ENCODE results near the gene FOXN3. TPM values are rescaled to one million over a fixed set of nuclear protein-coding genes. Genes with fewer than 3 reads are reported as not detected.

FOXN3 gene
- total and polyA plus RNA-seq, 10 of the 15 experiments (the other 5 are each of a cell fraction or from before 2014, with no cell fraction given): 4.5 to 68.9 (median 29.7) TPM

DNA sequence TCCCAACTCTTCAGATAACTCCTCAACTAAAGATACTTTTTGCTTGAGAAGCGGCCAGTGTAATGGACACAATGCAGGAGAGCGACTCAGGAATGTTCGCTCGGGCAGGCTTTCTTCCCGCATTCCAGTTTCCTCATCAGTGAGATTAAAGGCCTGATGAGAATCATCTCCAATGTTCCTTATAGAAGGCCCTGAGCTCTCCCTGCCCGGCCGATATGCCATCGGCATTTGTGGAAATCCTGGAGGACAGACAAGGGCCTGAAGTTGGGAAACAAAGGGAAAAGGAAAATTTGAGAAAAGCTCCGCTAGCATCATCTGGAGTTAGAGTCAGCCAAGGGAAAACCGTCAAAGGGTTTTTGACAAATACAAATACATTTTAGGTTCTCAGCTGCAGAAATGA is 38.0 kb upstream of the FOXN3 start:
- ChIA-PET RAD21 (ENCODE audit: unreplicated experiment) (no interaction called here), POLR2A (no interaction called here), SMC1A (ENCODE audit: uncharacterized antibody, unreplicated experiment) (interaction anchor here (1.0 to 1.2 kb wide), 2 partner anchors 10 to 288 kb away, joined by 3 read pairs; no protein-coding TSS in a partner anchor), CTCF (no interaction called here)
- H3K27me3 ChIP-seq (replicated peaks in 1 of 2; ENCODE audit: control insufficient read depth in 2 of 2, insufficient read depth in 2 of 2, low read length in 1 of 2): no peaks in the 10 kb centered on the region
- DNase-seq (ENCODE audit: low read depth, low spot score): no peak
- H3K79me2 ChIP-seq (ENCODE audit: control insufficient read depth, insufficient read depth, low read length): no peaks in the 10 kb centered on the region
- in situ Hi-C loops (cut with MboI) (no loop called here), intact Hi-C loops (cut with micrococcal nuclease; ENCODE audit: unreplicated experiment) (no loop called here)
- no peaks in the 10 kb centered on the region for H3K36me3 ChIP-seq (ENCODE audit: control insufficient read depth in 2 of 2, insufficient read depth in 2 of 2, low read length in 1 of 2)
- no peak overlapping the region for H3K27ac ChIP-seq (ENCODE audit: control insufficient read depth, insufficient read depth)
- H2AFZ ChIP-seq (ENCODE audit: control insufficient read depth, low read depth, low read length): no peak overlapping the region
- peaks cover 5% of the 10 kb centered on the region; the same call in 1 of the 2 replicates for H3K4me1 ChIP-seq (ENCODE audit: control insufficient read depth, insufficient read depth, low read length)
- no peak overlapping the region for H3K4me3 ChIP-seq
- no peak for ATAC-seq
- no peak for TF ChIP-seq CBFB (IDR thresholded peaks at IDR 0.05; ENCODE audit: low read depth)
- TF ChIP-seq EGR1 (IDR thresholded peaks at IDR 0.05; ENCODE audit: borderline replicate concordance in 1 of 2, low read depth in 2 of 2, low read length in 2 of 2): no peak
- TF ChIP-seq, protein P1, sequence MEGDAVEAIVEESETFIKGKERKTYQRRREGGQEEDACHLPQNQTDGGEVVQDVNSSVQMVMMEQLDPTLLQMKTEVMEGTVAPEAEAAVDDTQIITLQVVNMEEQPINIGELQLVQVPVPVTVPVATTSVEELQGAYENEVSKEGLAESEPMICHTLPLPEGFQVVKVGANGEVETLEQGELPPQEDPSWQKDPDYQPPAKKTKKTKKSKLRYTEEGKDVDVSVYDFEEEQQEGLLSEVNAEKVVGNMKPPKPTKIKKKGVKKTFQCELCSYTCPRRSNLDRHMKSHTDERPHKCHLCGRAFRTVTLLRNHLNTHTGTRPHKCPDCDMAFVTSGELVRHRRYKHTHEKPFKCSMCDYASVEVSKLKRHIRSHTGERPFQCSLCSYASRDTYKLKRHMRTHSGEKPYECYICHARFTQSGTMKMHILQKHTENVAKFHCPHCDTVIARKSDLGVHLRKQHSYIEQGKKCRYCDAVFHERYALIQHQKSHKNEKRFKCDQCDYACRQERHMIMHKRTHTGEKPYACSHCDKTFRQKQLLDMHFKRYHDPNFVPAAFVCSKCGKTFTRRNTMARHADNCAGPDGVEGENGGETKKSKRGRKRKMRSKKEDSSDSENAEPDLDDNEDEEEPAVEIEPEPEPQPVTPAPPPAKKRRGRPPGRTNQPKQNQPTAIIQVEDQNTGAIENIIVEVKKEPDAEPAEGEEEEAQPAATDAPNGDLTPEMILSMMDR (IDR thresholded peaks at IDR 0.05 in 2 of 3, conservative IDR thresholded peaks at IDR 0.05 in 1 of 3; ENCODE audit: control insufficient read depth in 2 of 3, extremely low read depth in 1 of 3, insufficient read depth in 1 of 3, low read depth in 3 of 3, low read length in 3 of 3): no peak
- no peak for TF ChIP-seq RAD21 (IDR thresholded peaks at IDR 0.05; ENCODE audit: insufficient read depth, low read depth, low read length)
- TF ChIP-seq SP1 (IDR thresholded peaks at IDR 0.05; ENCODE audit: low read depth, low read length): no peak
- TF ChIP-seq, protein P2, sequence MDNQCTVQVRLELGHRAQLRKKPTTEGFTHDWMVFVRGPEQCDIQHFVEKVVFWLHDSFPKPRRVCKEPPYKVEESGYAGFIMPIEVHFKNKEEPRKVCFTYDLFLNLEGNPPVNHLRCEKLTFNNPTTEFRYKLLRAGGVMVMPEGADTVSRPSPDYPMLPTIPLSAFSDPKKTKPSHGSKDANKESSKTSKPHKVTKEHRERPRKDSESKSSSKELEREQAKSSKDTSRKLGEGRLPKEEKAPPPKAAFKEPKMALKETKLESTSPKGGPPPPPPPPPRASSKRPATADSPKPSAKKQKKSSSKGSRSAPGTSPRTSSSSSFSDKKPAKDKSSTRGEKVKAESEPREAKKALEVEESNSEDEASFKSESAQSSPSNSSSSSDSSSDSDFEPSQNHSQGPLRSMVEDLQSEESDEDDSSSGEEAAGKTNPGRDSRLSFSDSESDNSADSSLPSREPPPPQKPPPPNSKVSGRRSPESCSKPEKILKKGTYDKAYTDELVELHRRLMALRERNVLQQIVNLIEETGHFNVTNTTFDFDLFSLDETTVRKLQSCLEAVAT (IDR thresholded peaks at IDR 0.05): no peak
- no peak for TF ChIP-seq SRF (IDR thresholded peaks at IDR 0.05; ENCODE audit: low read depth in 2 of 2, low read length in 2 of 2)
- no peak for TF ChIP-seq ZNF384 (IDR thresholded peaks at IDR 0.05; ENCODE audit: borderline replicate concordance, low read depth, low read length)
- TF ChIP-seq ESRRA (IDR thresholded peaks at IDR 0.05; ENCODE audit: low read length): no peak
- TF ChIP-seq, protein P3, sequence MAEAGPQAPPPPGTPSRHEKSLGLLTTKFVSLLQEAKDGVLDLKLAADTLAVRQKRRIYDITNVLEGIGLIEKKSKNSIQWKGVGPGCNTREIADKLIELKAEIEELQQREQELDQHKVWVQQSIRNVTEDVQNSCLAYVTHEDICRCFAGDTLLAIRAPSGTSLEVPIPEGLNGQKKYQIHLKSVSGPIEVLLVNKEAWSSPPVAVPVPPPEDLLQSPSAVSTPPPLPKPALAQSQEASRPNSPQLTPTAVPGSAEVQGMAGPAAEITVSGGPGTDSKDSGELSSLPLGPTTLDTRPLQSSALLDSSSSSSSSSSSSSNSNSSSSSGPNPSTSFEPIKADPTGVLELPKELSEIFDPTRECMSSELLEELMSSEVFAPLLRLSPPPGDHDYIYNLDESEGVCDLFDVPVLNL (IDR thresholded peaks at IDR 0.05; ENCODE audit: low read depth, low read length): no peak
- BruUV-seq (replicated peaks): no TSS peak
- no peak overlapping the region for H3K4me2 ChIP-seq (ENCODE audit: control insufficient read depth, insufficient read depth)
- no peak for FAIRE-seq
- H3K9me3 ChIP-seq (replicated peaks; ENCODE audit: control insufficient read depth, insufficient read depth, low read length): no peaks in the 10 kb centered on the region
- H3K9ac ChIP-seq (ENCODE audit: control insufficient read depth, insufficient read depth, low read length): no peak overlapping the region
- 81% methylated on average over 10 of the region's 10 CpGs for WGBS (ENCODE audit: insufficient coverage, insufficient replicate concordance, low lambda C conversion rate, missing lambda C conversion rate)
- H4K20me1 ChIP-seq (ENCODE audit: control insufficient read depth, insufficient read depth): no peaks in the 10 kb centered on the region
